Activated naive CD8-positive, alpha-beta T cell (primary cell): Measurements from ENCODE around the gene DCTN5.

Experiments
- H3K27ac Mint-ChIP-seq: one replicate; pipeline ENCODE4 v1.8.0; 2021; ENCODE audit warnings: mixed read lengths
- H3K27me3 Mint-ChIP-seq: one replicate; pipeline ENCODE4 v1.8.0; 2021; ENCODE audit warnings: mixed read lengths
- H3K36me3 Mint-ChIP-seq: one replicate; pipeline ENCODE4 v1.8.0; 2021; ENCODE audit warnings: mixed read lengths
- H3K4me1 Mint-ChIP-seq: one replicate; pipeline ENCODE4 v1.8.0; 2021; ENCODE audit warnings: low read depth, mixed read lengths
- H3K4me3 Mint-ChIP-seq: one replicate; pipeline ENCODE4 v1.8.0; 2021; ENCODE audit warnings: mild to moderate bottlenecking, mixed read lengths
- H3K9me3 Mint-ChIP-seq: one replicate; pipeline ENCODE4 v1.8.0; 2021; ENCODE audit warnings: low read depth, mixed read lengths

DCTN5 gene

GRCh38 chr16:23634461-23635036, 6.7 kb upstream of the DCTN5 start:
- Mint-ChIP-seq H3K27me3 (no peaks in the 10 kb centered on the region), H3K36me3 (peaks cover 14% of the 10 kb centered on the region), H3K4me3 (no peak overlapping the region), H3K4me1 (peaks cover 20% of the 10 kb centered on the region), H3K27ac (no peak overlapping the region), H3K9me3 (no peaks in the 10 kb centered on the region)

GRCh38 chr16:23635958-23636357, 5.3 kb upstream of the DCTN5 start:
- H3K36me3 Mint-ChIP-seq: peaks cover 11% of the 10 kb centered on the region
- H3K27me3 Mint-ChIP-seq: no peaks in the 10 kb centered on the region
- H3K9me3 Mint-ChIP-seq: no peaks in the 10 kb centered on the region
- no peak overlapping the region for H3K27ac Mint-ChIP-seq
- H3K4me1 Mint-ChIP-seq: peaks cover 25% of the 10 kb centered on the region
- no peak overlapping the region for H3K4me3 Mint-ChIP-seq

- H3K4me1 Mint-ChIP-seq: peaks cover 29% of the 10 kb centered on the region
These were observed 693 bp upstream of the DCTN5 start for GRCh38 chr16:23640615-23640930.

DNA sequence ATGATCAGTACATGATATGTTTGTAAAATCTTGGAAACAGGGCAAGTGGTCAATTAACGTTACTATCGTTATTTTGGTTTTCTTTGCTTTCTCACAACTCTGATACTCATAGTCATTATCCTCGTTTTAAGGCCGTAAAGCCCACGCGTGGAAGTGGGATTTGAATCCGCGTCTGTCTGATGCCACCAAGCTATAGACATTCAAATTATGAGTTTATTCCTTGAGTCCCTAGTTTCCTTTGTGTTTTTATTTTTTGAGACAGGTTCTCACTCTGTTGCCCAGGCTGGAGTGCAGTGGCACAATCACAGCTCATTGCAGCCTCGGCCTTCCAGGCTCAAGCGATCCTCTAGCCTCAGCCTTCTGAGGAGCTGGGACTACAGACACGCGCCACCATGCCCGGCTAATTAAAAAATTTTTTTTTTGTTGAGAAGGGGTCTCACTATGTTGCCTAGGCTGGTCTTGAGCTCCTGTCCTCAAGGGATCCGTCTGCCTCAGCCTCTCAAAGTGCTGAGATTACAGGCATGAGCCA, 1.0 kb downstream of the DCTN5 start:
- peak overlapping the region; percentile 99 for H3K4me3 Mint-ChIP-seq
- no peaks in the 10 kb centered on the region for H3K9me3 Mint-ChIP-seq

More at GRCh38 chr16:23640615-23640930, 693 bp upstream of the DCTN5 start:
- H3K36me3 Mint-ChIP-seq: peaks cover 10% of the 10 kb centered on the region
- H3K27ac Mint-ChIP-seq: peak overlapping the region; percentile 98
- H3K9me3 Mint-ChIP-seq: no peaks in the 10 kb centered on the region
- no peaks in the 10 kb centered on the region for H3K27me3 Mint-ChIP-seq
- peak overlapping the region; percentile 99 for H3K4me3 Mint-ChIP-seq

GRCh38 chr16:23650674-23651416, 9.6 kb downstream of the DCTN5 start:
- H3K9me3 Mint-ChIP-seq: no peaks in the 10 kb centered on the region
- peak overlapping the region; percentile 20 for H3K4me3 Mint-ChIP-seq
- peak overlapping the region; percentile 55 for H3K27ac Mint-ChIP-seq
- peaks cover 28% of the 10 kb centered on the region for H3K36me3 Mint-ChIP-seq
- H3K27me3 Mint-ChIP-seq: no peaks in the 10 kb centered on the region
- peaks cover 42% of the 10 kb centered on the region for H3K4me1 Mint-ChIP-seq

More for the DNA sequence above, 1.0 kb downstream of the DCTN5 start:
- Mint-ChIP-seq H3K4me1 (peaks cover 44% of the 10 kb centered on the region), H3K27me3 (no peaks in the 10 kb centered on the region), H3K27ac (peak overlapping the region; percentile 98), H3K36me3 (peaks cover 19% of the 10 kb centered on the region)

DNA sequence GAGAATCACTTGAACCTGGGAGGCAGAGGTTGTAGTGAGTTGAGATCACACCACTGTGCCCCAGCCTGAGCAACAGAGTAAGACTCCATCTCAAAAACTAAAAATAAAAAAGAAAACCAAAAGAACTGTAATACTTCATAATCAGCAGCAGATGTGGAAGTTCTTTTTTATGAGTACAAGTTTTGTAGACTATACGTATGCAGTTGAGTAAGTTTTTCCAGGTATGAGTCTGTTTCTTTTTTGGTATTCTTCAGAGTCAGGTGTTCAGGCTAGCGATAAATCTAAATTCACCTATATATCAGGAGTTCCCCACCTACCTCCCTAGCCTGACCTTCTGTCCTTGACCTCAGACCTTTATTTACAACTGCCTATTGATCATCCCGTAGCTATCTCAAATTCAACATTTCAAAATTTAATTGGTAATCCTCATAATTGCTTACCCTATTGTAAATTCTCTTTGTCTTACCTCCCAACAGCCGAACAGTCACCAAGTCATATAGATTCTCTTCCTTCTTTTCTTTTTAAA, 10.7 kb downstream of the DCTN5 start:
- Mint-ChIP-seq H3K9me3 (no peaks in the 10 kb centered on the region), H3K27ac (peak overlapping the region; percentile 38), H3K27me3 (no peaks in the 10 kb centered on the region), H3K4me3 (no peak overlapping the region), H3K4me1 (peaks cover 36% of the 10 kb centered on the region), H3K36me3 (peaks cover 23% of the 10 kb centered on the region)

- Mint-ChIP-seq H3K27me3 (no peaks in the 10 kb centered on the region), H3K4me3 (no peak overlapping the region), H3K9me3 (no peaks in the 10 kb centered on the region), H3K4me1 (no peaks in the 10 kb centered on the region), H3K27ac (no peak overlapping the region), H3K36me3 (peaks cover 22% of the 10 kb centered on the region)
These were observed 22.7 kb downstream of the DCTN5 start for GRCh38 chr16:23663918-23664317.

GRCh38 chr16:23666571-23667354, 25.5 kb downstream of the DCTN5 start:
- no peak overlapping the region for H3K4me3 Mint-ChIP-seq
- no peaks in the 10 kb centered on the region for H3K27me3 Mint-ChIP-seq
- peaks cover 13% of the 10 kb centered on the region for H3K36me3 Mint-ChIP-seq
- no peak overlapping the region for H3K27ac Mint-ChIP-seq
- no peaks in the 10 kb centered on the region for H3K9me3 Mint-ChIP-seq
- peaks cover 13% of the 10 kb centered on the region for H3K4me1 Mint-ChIP-seq

DNA sequence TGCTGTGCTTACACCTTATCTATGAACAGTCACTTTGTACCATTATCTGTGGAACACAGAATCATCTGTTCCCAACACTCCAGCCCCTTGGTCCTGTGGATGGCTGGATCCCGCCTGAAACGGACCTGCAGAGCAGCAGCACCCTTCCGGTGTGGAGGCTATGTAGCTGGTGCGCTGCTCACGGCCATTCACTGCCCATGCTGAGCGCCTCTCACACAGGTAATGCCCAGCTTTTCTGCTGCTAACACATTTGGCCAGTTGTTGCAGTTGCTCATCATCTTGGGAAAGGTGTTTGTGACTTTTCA, 26.0 kb downstream of the DCTN5 start:
- Mint-ChIP-seq H3K27me3 (no peaks in the 10 kb centered on the region), H3K36me3 (peaks cover 13% of the 10 kb centered on the region), H3K27ac (no peak overlapping the region)

DNA sequence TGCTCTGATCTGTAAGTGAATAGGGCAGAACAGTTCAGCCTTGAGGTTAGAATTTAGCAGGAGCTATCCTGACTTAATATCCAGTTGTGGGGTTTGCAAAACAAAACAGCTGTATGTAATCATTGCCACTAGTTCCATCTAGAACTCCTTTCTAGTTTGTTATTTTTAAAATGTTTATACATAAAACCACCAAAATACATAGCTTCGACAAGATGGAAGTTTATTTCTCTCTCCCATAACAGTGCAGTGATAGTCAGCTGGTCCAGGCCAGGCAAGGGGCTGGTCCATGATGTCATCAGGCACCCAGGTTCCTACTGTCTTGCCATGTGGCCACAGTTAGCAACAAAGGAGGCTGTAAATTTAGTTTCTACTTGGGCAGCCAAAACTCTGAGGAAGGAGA, 27.0 kb downstream of the DCTN5 start:
- Mint-ChIP-seq H3K27ac (peak overlapping the region; percentile 68), H3K4me3 (no peak overlapping the region), H3K36me3 (peaks cover 13% of the 10 kb centered on the region), H3K4me1 (peaks cover 13% of the 10 kb centered on the region), H3K27me3 (no peaks in the 10 kb centered on the region), H3K9me3 (no peaks in the 10 kb centered on the region)

More for the DNA sequence above, 26.0 kb downstream of the DCTN5 start:
- Mint-ChIP-seq H3K4me1 (peaks cover 13% of the 10 kb centered on the region), H3K4me3 (no peak overlapping the region), H3K9me3 (no peaks in the 10 kb centered on the region)

DNA sequence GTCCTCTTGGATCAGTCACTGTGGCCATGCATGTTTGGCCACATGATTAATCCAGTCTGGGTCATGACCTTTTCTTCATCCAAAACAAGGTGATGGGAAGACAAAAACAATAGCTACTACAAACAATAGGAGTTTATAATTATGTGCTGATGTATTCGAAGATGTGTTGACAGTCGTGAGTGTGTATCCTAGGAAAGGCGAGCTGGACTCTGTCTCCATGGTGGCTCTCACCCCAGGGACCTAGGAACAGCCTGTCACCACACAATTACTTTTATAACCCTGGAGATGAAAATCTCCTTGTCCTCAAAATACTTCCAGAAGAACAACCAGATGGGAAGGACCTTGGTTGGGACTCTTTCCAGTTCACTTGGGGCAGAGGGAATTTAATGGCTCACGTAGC, 27.6 kb downstream of the DCTN5 start:
- Mint-ChIP-seq H3K4me3 (no peak overlapping the region), H3K4me1 (peaks cover 13% of the 10 kb centered on the region), H3K36me3 (peaks cover 10% of the 10 kb centered on the region), H3K9me3 (no peaks in the 10 kb centered on the region), H3K27me3 (no peaks in the 10 kb centered on the region), H3K27ac (no peak overlapping the region)

GRCh38 chr16:23670137-23670776, 29.0 kb downstream of the DCTN5 start:
- H3K36me3 Mint-ChIP-seq: peaks cover 7% of the 10 kb centered on the region
- H3K27ac Mint-ChIP-seq: no peak overlapping the region

DNA sequence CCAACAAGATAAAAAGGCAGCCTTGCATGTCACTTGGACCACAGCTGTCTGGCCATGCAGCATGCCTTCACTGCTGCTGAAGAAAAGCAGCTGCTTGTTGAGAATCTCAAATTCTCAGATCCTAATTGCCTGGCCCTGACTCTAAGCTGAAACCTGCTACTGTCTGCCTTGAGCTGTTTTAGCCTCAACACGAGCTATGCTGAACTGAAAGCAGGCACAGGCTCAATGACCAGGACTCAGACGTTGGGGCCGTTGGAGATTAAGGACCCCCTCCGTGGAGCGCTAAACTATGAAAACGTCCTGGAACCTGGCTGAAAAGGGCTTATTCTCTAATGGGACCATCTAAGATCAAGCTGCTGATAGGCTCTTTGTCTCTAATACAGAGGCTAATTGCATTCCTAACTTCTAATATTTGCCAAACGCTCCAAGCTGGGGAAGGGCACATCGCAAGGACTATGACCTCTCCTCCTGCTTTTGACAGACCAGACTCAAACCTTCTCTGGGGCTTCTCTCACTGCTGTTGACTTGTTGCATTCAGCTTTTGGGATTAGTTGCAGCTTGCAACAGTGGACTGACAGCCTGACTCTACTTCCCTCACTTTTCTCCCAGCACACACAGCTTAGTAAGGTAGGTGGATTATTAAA, 32.8 kb downstream of the DCTN5 start:
- H3K4me3 Mint-ChIP-seq: no peak overlapping the region
- peaks cover 5% of the 10 kb centered on the region for H3K36me3 Mint-ChIP-seq

More at GRCh38 chr16:23670137-23670776, 29.0 kb downstream of the DCTN5 start:
- no peaks in the 10 kb centered on the region for H3K9me3 Mint-ChIP-seq
- H3K27me3 Mint-ChIP-seq: no peaks in the 10 kb centered on the region
- H3K4me1 Mint-ChIP-seq: peaks cover 13% of the 10 kb centered on the region
- no peak overlapping the region for H3K4me3 Mint-ChIP-seq

GRCh38 chr16:23676924-23677480, 35.7 kb downstream of the DCTN5 start:
- no peaks in the 10 kb centered on the region for H3K27me3 Mint-ChIP-seq
- H3K36me3 Mint-ChIP-seq: peaks cover 2% of the 10 kb centered on the region
- peaks cover 16% of the 10 kb centered on the region for H3K4me1 Mint-ChIP-seq
- no peak overlapping the region for H3K27ac Mint-ChIP-seq
- peak overlapping the region; percentile 85 for H3K4me3 Mint-ChIP-seq
- H3K9me3 Mint-ChIP-seq: no peaks in the 10 kb centered on the region

More for the DNA sequence above, 32.8 kb downstream of the DCTN5 start:
- Mint-ChIP-seq H3K27me3 (no peaks in the 10 kb centered on the region), H3K4me1 (peaks cover 22% of the 10 kb centered on the region), H3K27ac (no peak overlapping the region), H3K9me3 (no peaks in the 10 kb centered on the region)
